WTC11 (cell line): ENCODE data around the gene WWOX.

Experiments
- ATF1 ChIP-seq: sonication (generic); formaldehyde crosslinking; IDR thresholded peaks from 2 replicates; pipeline ENCODE4 v1.8.1; 2023; ENCODE audit warnings: mild to moderate bottlenecking, moderate library complexity, missing genetic modification reagents
- CREB1 ChIP-seq: sonication (generic); formaldehyde crosslinking; IDR thresholded peaks from 2 replicates; pipeline ENCODE4 v1.8.0; 2023; ENCODE audit warnings: mild to moderate bottlenecking, missing genetic modification reagents
- CTCF ChIP-seq: fragments of 200-600 bp; IDR thresholded peaks from 2 replicates; pipeline ENCODE4 v1.8.0; 2022; ENCODE audit warnings: antibody characterized with exemption
- E2F4 ChIP-seq: sonication (generic); formaldehyde crosslinking; IDR thresholded peaks from 2 replicates; pipeline ENCODE4 v1.8.1; 2022; ENCODE audit warnings: low read depth, mild to moderate bottlenecking, moderate library complexity, missing genetic modification reagents, borderline replicate concordance
- E2F5 ChIP-seq: sonication (generic); formaldehyde crosslinking; IDR thresholded peaks from 2 replicates; pipeline ENCODE4 v1.8.1; 2022; ENCODE audit warnings: mild to moderate bottlenecking, moderate library complexity, missing genetic modification reagents
- HMGA2 ChIP-seq: fragments of 250-450 bp; sonication (Bioruptor Pico); IDR thresholded peaks from 2 replicates; pipeline ENCODE4 v1.4.0; 2021; ENCODE audit warnings: mild to moderate bottlenecking, moderate library complexity
- JUN ChIP-seq: sonication (generic); formaldehyde crosslinking; IDR thresholded peaks from 2 replicates; pipeline ENCODE4 v1.8.0; 2023; ENCODE audit warnings: mild to moderate bottlenecking, missing genetic modification reagents
- NFE2L1 ChIP-seq: sonication (generic); formaldehyde crosslinking; IDR thresholded peaks from 2 replicates; pipeline ENCODE4 v1.8.1; 2023; ENCODE audit warnings: missing genetic modification reagents
- NFYB ChIP-seq: sonication (generic); formaldehyde crosslinking; conservative IDR thresholded peaks from 2 replicates; pipeline ENCODE4 v1.8.0; 2022; ENCODE audit warnings: low read depth, missing genetic modification reagents
- NR3C1 ChIP-seq: sonication (generic); formaldehyde crosslinking; conservative IDR thresholded peaks from 2 replicates; pipeline ENCODE4 v1.8.1; 2023; ENCODE audit warnings: low read depth, mild to moderate bottlenecking, missing genetic modification reagents
- SP1 ChIP-seq: sonication (generic); formaldehyde crosslinking; conservative IDR thresholded peaks from 2 replicates; pipeline ENCODE4 v1.8.1; 2022; ENCODE audit warnings: missing genetic modification reagents
- USF2 ChIP-seq: sonication (generic); formaldehyde crosslinking; IDR thresholded peaks from 2 replicates; pipeline ENCODE4 v1.8.1; 2023; ENCODE audit warnings: mild to moderate bottlenecking, missing genetic modification reagents, moderate library complexity
- ZNF317 ChIP-seq: sonication (generic); formaldehyde crosslinking; IDR thresholded peaks from 2 replicates; pipeline ENCODE4 v1.8.1; 2023; ENCODE audit warnings: low read depth, mild to moderate bottlenecking, moderate library complexity, missing genetic modification reagents, borderline replicate concordance

- TF ChIP-seq CTCF: no peak
- no peak for TF ChIP-seq NFE2L1 (CRISPR knock-in tag)
- TF ChIP-seq HMGA2: no peak
- no peak for TF ChIP-seq USF2 (CRISPR knock-in tag)
- TF ChIP-seq E2F4 (CRISPR knock-in tag): no peak
- no peak for TF ChIP-seq JUN (CRISPR knock-in tag)
- TF ChIP-seq SP1 (CRISPR knock-in tag): no peak
- no peak for TF ChIP-seq CREB1 (CRISPR knock-in tag)
- no peak for TF ChIP-seq E2F5 (CRISPR knock-in tag)
- TF ChIP-seq ATF1: no peak
- TF ChIP-seq ZNF317 (CRISPR knock-in tag): no peak
- TF ChIP-seq NFYB: no peak
- no peak for TF ChIP-seq NR3C1
Observed at GRCh38 chr16:78399384-78399783, 299.9 kb downstream of the WWOX start.
